Endodermal cell (in vitro differentiated cells): Measurements from ENCODE around the gene ANGPTL8. TPM values are rescaled to one million over a fixed set of nuclear protein-coding genes. Genes with fewer than 3 reads are reported as not detected.

Experiments
- DNase-seq: peaks from one replicate; pipeline ENCODE4 v3.0.0-alpha.2; 2017
- H3K27ac ChIP-seq: 2 replicates; pipeline ENCODE4 v1.5.1; 2013; ENCODE audit warnings: mild to moderate bottlenecking, low read depth, low read length, moderate library complexity
- H3K27me3 ChIP-seq: 2 replicates; pipeline ENCODE4 v1.6.1; 2013; ENCODE audit warnings: mild to moderate bottlenecking, low read length, moderate library complexity; ENCODE audit not compliant: insufficient read depth, control insufficient read depth, poor library complexity, severe bottlenecking
- H3K36me3 ChIP-seq: 2 replicates; pipeline ENCODE4 v1.7.0; 2013; ENCODE audit warnings: mild to moderate bottlenecking, low read length, moderate library complexity; ENCODE audit not compliant: control insufficient read depth, insufficient read depth
- H3K4me1 ChIP-seq: one replicate; pipeline ENCODE4 v1.7.0; 2013; ENCODE audit warnings: low read length; ENCODE audit not compliant: control insufficient read depth, insufficient read depth
- H3K4me3 ChIP-seq: 2 replicates; pipeline ENCODE4 v1.5.1; 2013; ENCODE audit warnings: mild to moderate bottlenecking, low read length, moderate library complexity
- H3K9ac ChIP-seq: 2 replicates; pipeline ENCODE4 v1.6.1; 2013; ENCODE audit warnings: mild to moderate bottlenecking, low read length, moderate library complexity; ENCODE audit not compliant: poor library complexity, severe bottlenecking; ENCODE audit errors: extremely low read depth
- H3K9me3 ChIP-seq: 2 replicates; pipeline ENCODE4 v1.6.1; 2013; ENCODE audit warnings: mild to moderate bottlenecking, low read length, moderate library complexity; ENCODE audit not compliant: control insufficient read depth
- H3K27ac Mint-ChIP-seq: 2 replicates; pipeline ENCODE4 v1.8.0; 2020; ENCODE audit warnings: mixed read lengths
- H3K27me3 Mint-ChIP-seq: 2 replicates; pipeline ENCODE4 v1.8.0; 2021; ENCODE audit warnings: mild to moderate bottlenecking, mixed read lengths; ENCODE audit not compliant: insufficient read depth
- H3K36me3 Mint-ChIP-seq: 2 replicates; pipeline ENCODE4 v1.8.0; 2020; ENCODE audit warnings: low read depth, mixed read lengths
- H3K4me1 Mint-ChIP-seq: 2 replicates; pipeline ENCODE4 v1.8.0; 2020; ENCODE audit warnings: mixed read lengths
- H3K4me3 Mint-ChIP-seq: 2 replicates; pipeline ENCODE4 v1.8.0; 2020; ENCODE audit warnings: mild to moderate bottlenecking, moderate library complexity, mixed read lengths
- H3K9me3 Mint-ChIP-seq: 2 replicates; pipeline ENCODE4 v1.8.0; 2020; ENCODE audit warnings: mild to moderate bottlenecking, mixed read lengths
- CTCF ChIP-seq: fragments of 200-600 bp; sonication (generic); conservative IDR thresholded peaks from 2 replicates; pipeline ENCODE4 v1.5.0; 2021; ENCODE audit warnings: antibody characterized with exemption, mild to moderate bottlenecking
- WGBS, 2 experiments: methylation state at CpG; one replicate each; pipeline versions ENCODE4 v1.1.5 to v1.1.7; 2013; ENCODE audit warnings: missing lambda C conversion rate in 2 of 2, mixed read lengths in 1 of 2; ENCODE audit not compliant: insufficient coverage in 1 of 2, insufficient read length in 1 of 2; 5-methylcytosine and 5-hydroxymethylcytosine counted together
- total RNA-seq, 2 donors: library from RNA; stranded (reverse); fragmentation: NEBNext Ultra II Directional in 1 of 2; extraction: Animal tissue kit (Norgen Biotek cat#: 25700) in 1 of 2; gene quantifications; 2 replicates in 1 of 2; 3 replicates in 1 of 2; pipeline ENCODE4 v1.2.1, GENCODE V29; 2021

ANGPTL8 gene
- total RNA-seq, 2 donors from 2014 or later = not detected

- 96% methylated on average over 11 to 38 of the region's 38 CpGs for WGBS, 2 experiments
- DNase-seq = no peak
- no peak overlapping the region for H3K9ac ChIP-seq
- peaks cover 14% of the 10 kb centered on the region for H3K36me3 ChIP-seq
- H3K27ac Mint-ChIP-seq = no peak overlapping the region
- H3K4me1 Mint-ChIP-seq = no peaks in the 10 kb centered on the region
- no peaks in the 10 kb centered on the region for H3K4me1 ChIP-seq
- H3K4me3 ChIP-seq = no peak overlapping the region
- no peaks in the 10 kb centered on the region for H3K27me3 Mint-ChIP-seq
- no peaks in the 10 kb centered on the region for H3K27me3 ChIP-seq
- peaks cover 24% of the 10 kb centered on the region for H3K36me3 Mint-ChIP-seq
- H3K4me3 Mint-ChIP-seq = no peak overlapping the region
- H3K9me3 Mint-ChIP-seq = no peaks in the 10 kb centered on the region
- TF ChIP-seq CTCF = no peak
- no peak overlapping the region for H3K27ac ChIP-seq
- H3K9me3 ChIP-seq = no peaks in the 10 kb centered on the region
Observed at GRCh38 chr19:11208561-11209471, 30.6 kb upstream of the ANGPTL8 start.

DNA sequence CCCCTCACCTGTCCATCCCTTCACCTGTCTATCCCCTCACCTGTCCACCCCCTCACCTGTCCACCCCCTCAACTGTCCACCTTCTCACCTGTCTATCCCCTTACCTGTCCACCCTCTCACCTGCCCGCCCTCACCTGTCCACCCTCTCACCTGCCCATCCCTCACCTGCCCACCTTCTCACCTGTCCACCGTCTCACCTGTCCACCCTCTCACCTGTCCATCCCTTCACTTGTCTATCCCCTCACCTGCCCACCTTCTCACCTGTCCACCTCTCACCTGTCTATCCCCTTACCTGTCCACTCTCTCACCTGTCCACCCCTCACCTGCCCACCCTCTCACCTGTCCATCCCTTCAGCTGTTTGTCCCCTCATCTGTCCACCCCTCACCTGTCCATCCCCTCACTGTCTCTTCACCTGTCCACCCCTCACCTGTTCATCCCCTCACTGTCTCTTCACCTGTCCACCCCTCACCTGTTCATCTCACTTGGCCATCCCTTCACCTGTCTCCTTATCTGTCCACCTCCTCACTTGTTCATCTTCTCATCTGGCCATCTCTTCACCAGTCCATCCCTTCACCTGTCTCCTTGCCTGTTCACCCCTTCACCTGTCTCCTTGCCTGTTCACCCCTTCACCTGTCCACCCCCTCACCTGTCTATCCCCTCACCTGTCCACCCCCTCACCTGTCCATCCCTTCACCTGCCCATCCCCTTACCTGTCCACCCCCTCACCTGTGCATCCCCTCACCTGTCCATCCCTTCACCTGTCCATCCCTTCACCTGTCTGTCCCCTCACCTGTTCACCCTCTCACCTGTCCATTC is 29.4 kb upstream of the ANGPTL8 start:
- Histone ChIP-seq H3K36me3 (peaks cover 21% of the 10 kb centered on the region), H3K4me3 (no peak overlapping the region), H3K9me3 (no peaks in the 10 kb centered on the region), H3K27me3 (no peaks in the 10 kb centered on the region), H3K9ac (no peak overlapping the region), H3K27ac (no peak overlapping the region), H3K4me1 (no peaks in the 10 kb centered on the region)
- Mint-ChIP-seq H3K4me1 (no peaks in the 10 kb centered on the region), H3K4me3 (no peak overlapping the region), H3K27me3 (no peaks in the 10 kb centered on the region), H3K36me3 (peaks cover 31% of the 10 kb centered on the region), H3K9me3 (no peaks in the 10 kb centered on the region), H3K27ac (no peak overlapping the region)
- DNase-seq = no peak
- 86 to 93% methylated on average over 2 of the region's 2 CpGs for WGBS, 2 experiments
- TF ChIP-seq CTCF = no peak

DNA sequence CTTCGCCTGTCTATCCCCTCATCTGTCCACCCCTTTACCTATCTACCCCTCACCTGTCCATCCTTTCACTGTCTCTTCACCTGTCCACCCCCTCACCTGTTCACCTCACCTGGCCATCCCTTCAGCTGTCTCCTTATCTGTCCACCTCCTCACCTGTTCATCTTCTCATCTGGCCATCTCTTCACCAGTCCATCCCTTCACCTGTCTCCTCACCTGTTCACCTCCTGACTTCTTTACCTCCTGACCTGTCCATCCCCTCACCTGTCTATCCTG is 28.8 kb upstream of the ANGPTL8 start:
- Mint-ChIP-seq H3K4me3 (no peak overlapping the region), H3K27ac (no peak overlapping the region)

More for the DNA sequence above, 28.8 kb upstream of the ANGPTL8 start:
- no peak for DNase-seq
- Histone ChIP-seq H3K9me3 (no peaks in the 10 kb centered on the region), H3K36me3 (peaks cover 25% of the 10 kb centered on the region), H3K4me1 (no peaks in the 10 kb centered on the region), H3K27ac (no peak overlapping the region), H3K4me3 (no peak overlapping the region), H3K9ac (no peak overlapping the region), H3K27me3 (no peaks in the 10 kb centered on the region)
- WGBS, 2 experiments = 97 to 100% methylated on average over 1 of the region's 1 CpG
- peaks cover 36% of the 10 kb centered on the region for H3K36me3 Mint-ChIP-seq
- no peaks in the 10 kb centered on the region for H3K27me3 Mint-ChIP-seq
- no peaks in the 10 kb centered on the region for H3K9me3 Mint-ChIP-seq
- no peak for TF ChIP-seq CTCF
- no peaks in the 10 kb centered on the region for H3K4me1 Mint-ChIP-seq
